Liver (tissue), 9 donors: ENCODE measurements around the gene GPAT3. TPM values are rescaled to one million over a fixed set of nuclear protein-coding genes. Genes with fewer than 3 reads are reported as not detected.

Experiments used
- DNase-seq: peaks from one replicate; pipeline ENCODE4 v3.0.0-alpha.2; 2017; ENCODE audit warnings: low spot score
- H3K27ac ChIP-seq, 2 donors: one replicate each; pipeline ENCODE4 v1.7.0; 2013; ENCODE audit warnings: inconsistent platforms in 2 of 2, low read length in 2 of 2, control low read depth in 1 of 2, low read depth in 1 of 2, mild to moderate bottlenecking in 1 of 2
- H3K27me3 ChIP-seq, 4 donors: one replicate each; pipeline versions ENCODE4 v1.6.1 to v1.7.0; 2013; ENCODE audit warnings: low read length in 3 of 4, inconsistent platforms in 1 of 4, mild to moderate bottlenecking in 1 of 4, moderate library complexity in 1 of 4; ENCODE audit not compliant: control insufficient read depth in 4 of 4, insufficient read depth in 4 of 4
- H3K36me3 ChIP-seq, 4 donors: one replicate each; pipeline versions ENCODE4 v1.6.1 to v1.7.0; 2013; ENCODE audit warnings: low read length in 3 of 4, mild to moderate bottlenecking in 3 of 4, low read depth in 1 of 4, moderate library complexity in 1 of 4; ENCODE audit not compliant: control insufficient read depth in 4 of 4, insufficient read depth in 3 of 4
- H3K4me1 ChIP-seq, 4 donors: one replicate each; pipeline versions ENCODE4 v1.6.1 to v1.7.0; 2013; ENCODE audit warnings: low read length in 3 of 4, mild to moderate bottlenecking in 3 of 4, moderate library complexity in 1 of 4; ENCODE audit not compliant: control insufficient read depth in 4 of 4, insufficient read depth in 4 of 4
- H3K4me3 ChIP-seq, 3 donors: one replicate each; pipeline versions ENCODE4 v1.6.1 to v1.7.0; 2013; ENCODE audit warnings: low read length in 3 of 3, control low read depth in 1 of 3, low read depth in 1 of 3, mild to moderate bottlenecking in 1 of 3
- H3K9ac ChIP-seq, 2 donors: one replicate each; pipeline ENCODE4 v1.7.0; 2013; ENCODE audit warnings: low read length in 2 of 2, mild to moderate bottlenecking in 2 of 2, moderate library complexity in 2 of 2, control low read depth in 1 of 2, low read depth in 1 of 2
- H3K9me3 ChIP-seq, 4 donors: one replicate each; pipeline versions ENCODE4 v1.6.1 to v1.7.0; 2013; ENCODE audit warnings: low read length in 3 of 4; ENCODE audit not compliant: control insufficient read depth in 4 of 4
- EGR1 ChIP-seq, 2 donors: IDR thresholded peaks; 2 replicates each; pipeline ENCODE4 v1.6.1; 2016 to 2018; ENCODE audit warnings: antibody characterized with exemption in 2 of 2, low read depth in 2 of 2
- FOXA1 ChIP-seq: IDR thresholded peaks from 2 replicates; pipeline ENCODE4 v1.6.1; 2016; ENCODE audit warnings: antibody characterized with exemption
- HNF4A ChIP-seq, 2 donors: conservative IDR thresholded peaks; 2 replicates each; pipeline ENCODE4 v1.6.1; 2016; ENCODE audit warnings: antibody characterized with exemption in 2 of 2, mild to moderate bottlenecking in 2 of 2
- HNF4G ChIP-seq: IDR thresholded peaks from 2 replicates; pipeline ENCODE4 v1.6.1; 2016; ENCODE audit warnings: antibody characterized with exemption
- JUND ChIP-seq, 2 donors: IDR thresholded peaks; 2 replicates each; pipeline ENCODE4 v1.6.1; 2016; ENCODE audit warnings: antibody characterized with exemption in 2 of 2
- NR2F2 ChIP-seq: IDR thresholded peaks from 2 replicates; pipeline ENCODE4 v1.6.1; 2016; ENCODE audit warnings: antibody characterized with exemption
- RAD21 ChIP-seq, 2 donors: IDR thresholded peaks; 2 replicates each; pipeline ENCODE4 v1.6.1; 2016; ENCODE audit warnings: antibody characterized with exemption in 2 of 2, mild to moderate bottlenecking in 2 of 2
- RXRA ChIP-seq, 2 donors: IDR thresholded peaks; 2 replicates each; pipeline ENCODE4 v1.6.1; 2017 to 2018; ENCODE audit warnings: antibody characterized with exemption in 2 of 2, mild to moderate bottlenecking in 1 of 2
- TAF1 ChIP-seq: conservative IDR thresholded peaks from 2 replicates; pipeline ENCODE4 v1.6.1; 2016; ENCODE audit warnings: antibody characterized with exemption, mild to moderate bottlenecking
- YY1 ChIP-seq: IDR thresholded peaks from 2 replicates; pipeline ENCODE4 v1.6.1; 2016; ENCODE audit warnings: antibody characterized with exemption, mild to moderate bottlenecking
- WGBS: extraction: QIAGEN DNeasy Blood & Tissue Kit; methylation state at CpG from one replicate; pipeline ENCODE4 v1.1.7; 2013; 5-methylcytosine and 5-hydroxymethylcytosine counted together
- polyA plus RNA-seq, 2 donors: library from polyadenylated mRNA; stranded (reverse) in 1 of 2; unstranded in 1 of 2; fragments of 200-250 nt in 1 of 2; fragments of >200 nt in 1 of 2; fragmentation: Nextera tagmentation in 1 of 2; extraction: Ambion mirVana in 1 of 2; gene quantifications; one replicate each; pipeline versions ENCODE4 v1.2.1 to v1.2.3, GENCODE V29; 2013 to 2015
- total RNA-seq, 2 donors: library from RNA; depleted of rRNA; stranded (reverse); fragments of >200 nt; gene quantifications; one replicate each; pipeline ENCODE4 v1.2.3, GENCODE V29; 2014
- TF ChIP-seq, protein P1 (sequence below): fragments of 150-350 bp; IDR thresholded peaks from 2 replicates; pipeline ENCODE4 v1.5.1; 2017; ENCODE audit warnings: improper control_type of control experiment, low read depth, low read length; ENCODE audit not compliant: missing input control
- TF ChIP-seq, protein P2 (sequence below): IDR thresholded peaks from 2 replicates; pipeline ENCODE4 v1.6.1; 2016; ENCODE audit warnings: antibody characterized with exemption, mild to moderate bottlenecking
- donor health status: healthy.
- donor health status: healthy.
- donor health status: healthy.
- donor health status: healthy.
- donor health status: healthy.

The GPAT3 gene
- total and polyA plus RNA-seq, 4 donors: 1.8 to 6.2 (median 4.5) TPM

- no peak for TF ChIP-seq JUND (IDR thresholded peaks at IDR 0.05)
- no peak for TF ChIP-seq TAF1
- no peak for TF ChIP-seq HNF4A (conservative IDR thresholded peaks at IDR 0.05)
- no peak for TF ChIP-seq NR2F2
- TF ChIP-seq HNF4G: no peak
- TF ChIP-seq YY1: no peak
- no peak for TF ChIP-seq FOXA1
These were observed 19.7 kb upstream of the GPAT3 start (continued) for GRCh38 chr4:83516042-83516772.

DNA sequence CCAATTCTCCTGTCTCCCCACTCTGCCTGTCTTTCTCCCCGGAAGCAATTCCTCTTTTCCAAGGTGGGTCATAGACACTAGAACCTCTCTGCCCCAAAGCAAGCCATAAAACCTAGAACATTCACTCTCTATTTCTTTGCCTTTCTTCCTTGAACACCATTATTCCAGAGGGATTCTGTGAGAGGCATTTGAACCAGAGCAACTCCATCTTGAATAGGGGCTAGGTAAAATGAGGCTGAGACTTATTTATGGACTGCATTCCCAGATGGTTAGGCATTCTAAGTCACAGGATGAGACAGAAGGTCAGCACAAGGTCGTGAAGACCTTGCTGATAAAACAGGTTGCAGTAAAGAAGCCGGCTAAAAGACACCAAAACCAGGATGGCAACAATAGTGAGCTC, 13.7 kb upstream of the GPAT3 start:
- Histone ChIP-seq H3K27ac (no peak overlapping the region), H3K4me3 (no peak overlapping the region), H3K36me3 (no peaks in the 10 kb centered on the region), H3K9me3 (peaks cover 0 to 12% (median 3%) of the 10 kb centered on the region in 4 donors), H3K27me3 (no peaks in the 10 kb centered on the region), H3K4me1 (no peaks in the 10 kb centered on the region), H3K9ac (no peak overlapping the region)
- TF ChIP-seq HNF4G (no peak), TAF1 (no peak), EGR1 (IDR thresholded peaks at IDR 0.05; ENCODE audit: low read depth in 2 of 2) (no peak), YY1 (no peak), RXRA (IDR thresholded peaks at IDR 0.05) (no peak), HNF4A (conservative IDR thresholded peaks at IDR 0.05) (no peak), JUND (IDR thresholded peaks at IDR 0.05) (no peak), NR2F2 (no peak)
- TF ChIP-seq, protein P1, sequence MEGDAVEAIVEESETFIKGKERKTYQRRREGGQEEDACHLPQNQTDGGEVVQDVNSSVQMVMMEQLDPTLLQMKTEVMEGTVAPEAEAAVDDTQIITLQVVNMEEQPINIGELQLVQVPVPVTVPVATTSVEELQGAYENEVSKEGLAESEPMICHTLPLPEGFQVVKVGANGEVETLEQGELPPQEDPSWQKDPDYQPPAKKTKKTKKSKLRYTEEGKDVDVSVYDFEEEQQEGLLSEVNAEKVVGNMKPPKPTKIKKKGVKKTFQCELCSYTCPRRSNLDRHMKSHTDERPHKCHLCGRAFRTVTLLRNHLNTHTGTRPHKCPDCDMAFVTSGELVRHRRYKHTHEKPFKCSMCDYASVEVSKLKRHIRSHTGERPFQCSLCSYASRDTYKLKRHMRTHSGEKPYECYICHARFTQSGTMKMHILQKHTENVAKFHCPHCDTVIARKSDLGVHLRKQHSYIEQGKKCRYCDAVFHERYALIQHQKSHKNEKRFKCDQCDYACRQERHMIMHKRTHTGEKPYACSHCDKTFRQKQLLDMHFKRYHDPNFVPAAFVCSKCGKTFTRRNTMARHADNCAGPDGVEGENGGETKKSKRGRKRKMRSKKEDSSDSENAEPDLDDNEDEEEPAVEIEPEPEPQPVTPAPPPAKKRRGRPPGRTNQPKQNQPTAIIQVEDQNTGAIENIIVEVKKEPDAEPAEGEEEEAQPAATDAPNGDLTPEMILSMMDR: no peak
- TF ChIP-seq, protein P2, sequence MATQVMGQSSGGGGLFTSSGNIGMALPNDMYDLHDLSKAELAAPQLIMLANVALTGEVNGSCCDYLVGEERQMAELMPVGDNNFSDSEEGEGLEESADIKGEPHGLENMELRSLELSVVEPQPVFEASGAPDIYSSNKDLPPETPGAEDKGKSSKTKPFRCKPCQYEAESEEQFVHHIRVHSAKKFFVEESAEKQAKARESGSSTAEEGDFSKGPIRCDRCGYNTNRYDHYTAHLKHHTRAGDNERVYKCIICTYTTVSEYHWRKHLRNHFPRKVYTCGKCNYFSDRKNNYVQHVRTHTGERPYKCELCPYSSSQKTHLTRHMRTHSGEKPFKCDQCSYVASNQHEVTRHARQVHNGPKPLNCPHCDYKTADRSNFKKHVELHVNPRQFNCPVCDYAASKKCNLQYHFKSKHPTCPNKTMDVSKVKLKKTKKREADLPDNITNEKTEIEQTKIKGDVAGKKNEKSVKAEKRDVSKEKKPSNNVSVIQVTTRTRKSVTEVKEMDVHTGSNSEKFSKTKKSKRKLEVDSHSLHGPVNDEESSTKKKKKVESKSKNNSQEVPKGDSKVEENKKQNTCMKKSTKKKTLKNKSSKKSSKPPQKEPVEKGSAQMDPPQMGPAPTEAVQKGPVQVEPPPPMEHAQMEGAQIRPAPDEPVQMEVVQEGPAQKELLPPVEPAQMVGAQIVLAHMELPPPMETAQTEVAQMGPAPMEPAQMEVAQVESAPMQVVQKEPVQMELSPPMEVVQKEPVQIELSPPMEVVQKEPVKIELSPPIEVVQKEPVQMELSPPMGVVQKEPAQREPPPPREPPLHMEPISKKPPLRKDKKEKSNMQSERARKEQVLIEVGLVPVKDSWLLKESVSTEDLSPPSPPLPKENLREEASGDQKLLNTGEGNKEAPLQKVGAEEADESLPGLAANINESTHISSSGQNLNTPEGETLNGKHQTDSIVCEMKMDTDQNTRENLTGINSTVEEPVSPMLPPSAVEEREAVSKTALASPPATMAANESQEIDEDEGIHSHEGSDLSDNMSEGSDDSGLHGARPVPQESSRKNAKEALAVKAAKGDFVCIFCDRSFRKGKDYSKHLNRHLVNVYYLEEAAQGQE: no peak
- no peak for DNase-seq
- WGBS: 69% methylated on average over 3 of the region's 3 CpGs

DNA sequence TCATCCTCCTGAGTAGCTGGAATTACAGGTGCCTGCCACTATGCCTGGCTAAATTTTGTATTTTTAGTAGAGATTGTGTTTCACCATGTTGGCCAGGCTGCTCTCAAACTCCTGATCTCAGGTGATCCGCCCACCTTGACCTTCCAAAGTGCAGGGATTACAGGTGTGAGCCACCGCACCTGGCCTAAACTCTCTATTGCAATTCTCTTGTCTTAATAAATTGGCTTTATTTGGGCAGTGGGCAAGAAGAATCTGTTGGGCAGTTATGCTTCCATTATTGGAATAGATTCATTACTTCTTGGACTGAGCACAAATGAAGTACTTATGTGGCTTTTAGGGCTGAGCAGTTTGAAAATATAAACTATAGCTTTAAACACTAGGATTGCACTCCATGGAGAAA, 8.2 kb upstream of the GPAT3 start:
- 87% methylated on average over 2 of the region's 2 CpGs for WGBS
- no peak for DNase-seq
- no peak overlapping the region for H3K27ac ChIP-seq
- H3K4me1 ChIP-seq: no peaks in the 10 kb centered on the region
- no peaks in the 10 kb centered on the region for H3K36me3 ChIP-seq
- no peak overlapping the region for H3K9ac ChIP-seq
- no peak overlapping the region for H3K4me3 ChIP-seq
- H3K9me3 ChIP-seq: peaks cover 1 to 14% (median 3%) of the 10 kb centered on the region in 4 donors
- TF ChIP-seq RAD21 (IDR thresholded peaks at IDR 0.05) (no peak), FOXA1 (no peak)
- H3K27me3 ChIP-seq: no peaks in the 10 kb centered on the region
